Natural killer cell treated with Interleukin-12 subunit alpha and Interleukin-12 subunit beta and Interleukin-15 and Interleukin-18, amount 100 ng/mL, for 72 hours (primary cell): ENCODE data around the gene MAP3K20. TPM values are rescaled to one million over a fixed set of nuclear protein-coding genes. Genes with fewer than 3 reads are reported as not detected.
"Not testable (repeated sequence)": the region's sequence is repeated elsewhere in the genome, so short reads cannot be mapped to it uniquely, and the experiment has no call there.

Source experiments
- ATAC-seq, 2 donors: fragments of 150-1000 bp; cut with Tn5 transposase in 1 of 2; sonication (Bioruptor Pico), chemical (Tn5 transposase) in 1 of 2; 2 replicates each; pipeline ENCODE4 v1.10.0; 2021
- DNase-seq: peaks from one replicate; pipeline ENCODE4 v3.0.0; 2022; ENCODE audit warnings: low spot score
- H3K27ac Mint-ChIP-seq, 2 donors: 1 replicate in 1 of 2; 2 replicates in 1 of 2; pipeline ENCODE4 v1.8.0; 2022; ENCODE audit warnings: mixed read lengths in 2 of 2, mild to moderate bottlenecking in 1 of 2, moderate library complexity in 1 of 2
- H3K27me3 Mint-ChIP-seq, 2 donors: 1 replicate in 1 of 2; 2 replicates in 1 of 2; pipeline ENCODE4 v1.8.0; 2022; ENCODE audit warnings: mixed read lengths in 2 of 2
- H3K36me3 Mint-ChIP-seq: one replicate; pipeline ENCODE4 v1.8.0; 2022; ENCODE audit warnings: mixed read lengths
- H3K4me1 Mint-ChIP-seq, 2 donors: 1 replicate in 1 of 2; 2 replicates in 1 of 2; pipeline ENCODE4 v1.8.0; 2022; ENCODE audit warnings: low read depth in 2 of 2, mixed read lengths in 2 of 2, mild to moderate bottlenecking in 1 of 2
- H3K4me3 Mint-ChIP-seq: one replicate; pipeline ENCODE4 v1.8.0; 2022; ENCODE audit warnings: mixed read lengths
- H3K9me3 Mint-ChIP-seq: 2 replicates; pipeline ENCODE4 v1.8.0; 2022; ENCODE audit warnings: mixed read lengths
- total RNA-seq, 2 donors: library from RNA; stranded (reverse); gene quantifications; one replicate each; pipeline ENCODE4 v1.2.3, GENCODE V29; 2022

Gene MAP3K20
- total RNA-seq, 2 donors from 2014 or later: 30.1 to 76.8 TPM

- Mint-ChIP-seq H3K4me3 (no peak overlapping the region), H3K9me3 (no peaks in the 10 kb centered on the region), H3K36me3 (peaks cover 14% of the 10 kb centered on the region), H3K27me3 (no peaks in the 10 kb centered on the region), H3K4me1 (peaks cover 6 to 7% of the 10 kb centered on the region in 2 donors), H3K27ac (no peak overlapping the region)
- ATAC-seq (no peak), DNase-seq (no peak)
Observed at GRCh38 chr2:173086518-173087213, 11.0 kb downstream of the MAP3K20 start.

DNA sequence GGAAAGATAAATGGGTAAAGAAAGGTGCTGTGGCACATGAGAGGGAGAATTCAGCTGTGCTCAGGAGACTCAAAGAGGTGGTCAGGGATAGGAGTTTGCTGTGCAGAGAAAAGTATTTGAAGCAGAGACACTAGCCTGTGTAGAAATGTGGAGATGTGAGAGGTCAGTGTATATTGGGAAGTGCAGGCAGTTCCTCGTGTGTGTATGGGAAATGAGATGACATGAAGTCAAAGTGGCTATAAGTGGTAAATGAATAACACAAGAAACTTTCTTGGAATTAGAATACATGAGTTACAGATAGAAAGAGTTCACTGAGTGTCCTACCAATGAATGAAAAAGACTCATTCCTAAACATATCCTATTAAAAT lies 11.6 kb downstream of the MAP3K20 start:
- peaks cover 14% of the 10 kb centered on the region for H3K36me3 Mint-ChIP-seq
- H3K9me3 Mint-ChIP-seq: no peaks in the 10 kb centered on the region

DNA sequence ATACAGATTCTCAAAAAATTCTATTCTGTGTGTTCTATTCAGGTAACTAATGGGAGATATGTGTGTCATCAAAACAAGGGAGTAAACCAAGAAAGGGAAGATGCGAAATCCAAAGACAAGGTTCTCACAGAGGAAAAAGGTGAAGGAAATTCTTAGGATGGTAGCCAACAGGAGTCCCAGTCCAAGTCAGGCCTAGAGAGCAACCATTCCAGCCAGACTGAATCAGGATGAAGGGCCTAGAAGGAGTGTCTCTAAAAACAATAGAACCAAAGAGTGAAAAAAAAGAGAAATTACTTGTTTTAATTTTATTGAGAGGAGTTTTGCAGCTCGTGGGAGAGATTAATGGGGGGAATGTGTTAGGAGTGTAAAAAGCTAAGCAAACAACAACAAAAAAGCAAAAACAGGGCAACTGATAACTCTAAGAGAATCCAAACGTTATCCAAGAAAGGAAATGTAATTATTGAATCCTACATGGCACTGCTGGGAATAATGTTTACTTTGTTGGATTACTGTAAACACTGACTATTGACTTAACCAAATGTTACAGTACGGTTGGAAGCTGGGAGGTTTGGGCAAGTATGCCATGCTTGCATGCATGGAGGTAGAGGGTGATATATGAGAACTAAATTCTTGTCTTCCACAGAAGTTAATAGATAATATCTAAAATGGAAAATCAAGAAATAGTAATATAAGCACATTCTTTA lies 12.3 kb downstream of the MAP3K20 start:
- no peaks in the 10 kb centered on the region for H3K27me3 Mint-ChIP-seq
- ATAC-seq (no peak), DNase-seq (no peak)
- H3K27ac Mint-ChIP-seq: no peak overlapping the region
- H3K4me3 Mint-ChIP-seq: no peak overlapping the region
- H3K9me3 Mint-ChIP-seq: no peaks in the 10 kb centered on the region
- peaks cover 2 to 6% of the 10 kb centered on the region in 2 donors for H3K4me1 Mint-ChIP-seq
- H3K36me3 Mint-ChIP-seq: peaks cover 7% of the 10 kb centered on the region

More for the DNA sequence above, 11.6 kb downstream of the MAP3K20 start:
- Mint-ChIP-seq H3K4me3 (no peak overlapping the region), H3K27ac (no peak overlapping the region), H3K27me3 (no peaks in the 10 kb centered on the region), H3K4me1 (peaks cover 6% of the 10 kb centered on the region in 2 donors)
- no peak for ATAC-seq
- no peak for DNase-seq

DNA sequence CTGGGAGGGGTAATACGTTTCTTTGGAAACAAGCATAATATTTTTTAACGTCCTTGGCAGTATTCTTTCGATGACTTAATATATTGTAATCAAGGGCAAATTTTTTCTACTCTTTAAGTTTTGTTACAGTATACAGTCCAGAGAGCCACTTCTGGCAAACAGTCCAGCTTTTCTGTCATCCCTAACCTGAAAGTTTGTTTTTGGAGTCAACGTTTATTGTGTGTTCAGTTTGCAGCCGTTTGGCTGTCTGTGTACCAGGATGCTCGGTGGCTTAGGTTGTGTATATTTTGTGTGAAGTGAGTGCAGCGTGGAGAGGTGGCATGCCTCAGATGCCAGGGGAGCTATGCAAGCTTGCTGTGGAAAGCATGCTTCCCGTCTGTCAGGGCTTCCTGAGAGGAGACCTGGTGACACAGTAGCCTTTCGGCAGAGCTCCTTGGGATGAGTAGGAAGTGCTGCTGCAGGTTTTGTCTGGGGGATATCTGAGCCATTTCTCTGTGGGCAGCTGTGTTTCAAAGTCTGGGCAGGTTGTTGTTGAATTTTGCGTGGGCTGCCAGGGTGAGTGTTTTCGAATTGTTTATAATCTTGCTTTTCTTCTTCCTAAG lies 14.7 kb downstream of the MAP3K20 start:
- Mint-ChIP-seq H3K36me3 (peaks cover 7% of the 10 kb centered on the region), H3K27ac (peak overlapping the region in 1 of 2 donors; percentile 32), H3K9me3 (no peaks in the 10 kb centered on the region), H3K4me3 (no peak overlapping the region), H3K27me3 (no peaks in the 10 kb centered on the region), H3K4me1 (peaks cover 2 to 6% of the 10 kb centered on the region in 2 donors)
- ATAC-seq (no peak), DNase-seq (no peak)

DNA sequence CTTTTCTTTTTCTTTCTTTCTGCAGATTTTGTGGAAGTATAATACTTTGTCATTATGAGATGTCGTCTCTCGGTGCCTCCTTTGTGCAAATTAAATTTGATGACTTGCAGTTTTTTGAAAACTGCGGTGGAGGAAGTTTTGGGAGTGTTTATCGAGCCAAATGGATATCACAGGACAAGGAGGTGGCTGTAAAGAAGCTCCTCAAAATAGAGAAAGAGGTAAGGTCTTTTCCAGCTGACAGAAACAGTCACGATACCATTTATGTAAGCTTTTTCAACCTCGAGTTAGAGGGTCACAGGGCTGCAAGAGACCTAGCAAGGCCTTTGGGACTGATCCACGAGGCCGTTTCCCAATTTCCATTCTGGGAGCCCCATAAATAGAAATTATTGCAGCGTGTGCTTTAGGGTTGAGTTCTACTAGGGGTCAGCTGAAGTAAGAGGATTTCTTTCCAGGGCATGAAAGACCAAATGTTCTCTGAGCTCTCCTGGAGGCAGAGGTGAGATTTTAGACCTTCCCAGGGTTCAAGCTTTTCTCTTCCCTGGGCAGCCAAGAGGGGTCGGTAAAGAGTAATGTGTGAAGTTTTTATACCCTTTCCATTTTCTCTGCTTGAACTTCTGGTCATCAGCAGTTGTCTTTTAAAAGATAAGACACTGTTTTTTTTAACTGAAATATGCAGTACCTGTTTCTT lies 15.5 kb downstream of the MAP3K20 start:
- peaks cover 7% of the 10 kb centered on the region for H3K36me3 Mint-ChIP-seq

DNA sequence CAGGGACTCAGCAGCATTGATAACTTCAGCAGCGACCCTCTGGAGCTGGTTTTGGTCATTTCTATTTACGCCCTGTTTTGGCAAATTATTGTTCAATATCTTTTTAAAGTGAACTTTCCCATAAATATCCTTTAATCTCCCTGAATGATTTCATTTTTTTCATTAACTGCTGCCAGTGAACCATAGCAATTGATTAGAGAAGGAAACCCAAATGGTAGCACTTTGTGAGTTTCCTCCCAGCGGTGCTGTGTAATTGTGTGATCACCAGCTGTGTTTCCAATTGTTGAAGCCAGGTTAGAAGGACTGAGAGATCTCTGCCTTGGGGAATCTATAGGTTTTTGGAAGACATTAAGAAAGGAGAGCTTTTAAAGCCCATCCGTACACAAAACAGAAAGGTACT lies 16.3 kb downstream of the MAP3K20 start:
- DNase-seq: no peak
- Mint-ChIP-seq H3K27ac (no peak overlapping the region), H3K4me1 (peaks cover 2 to 6% of the 10 kb centered on the region in 2 donors), H3K9me3 (no peaks in the 10 kb centered on the region), H3K4me3 (no peak overlapping the region), H3K36me3 (peaks cover 7% of the 10 kb centered on the region), H3K27me3 (no peaks in the 10 kb centered on the region)
- ATAC-seq: no peak

More for the DNA sequence above, 15.5 kb downstream of the MAP3K20 start:
- Mint-ChIP-seq H3K4me1 (peaks cover 2 to 6% of the 10 kb centered on the region in 2 donors), H3K9me3 (no peaks in the 10 kb centered on the region), H3K27ac (peak overlapping the region in 1 of 2 donors; percentile 32), H3K27me3 (no peaks in the 10 kb centered on the region), H3K4me3 (no peak overlapping the region)
- DNase-seq: no peak
- ATAC-seq: no peak

DNA sequence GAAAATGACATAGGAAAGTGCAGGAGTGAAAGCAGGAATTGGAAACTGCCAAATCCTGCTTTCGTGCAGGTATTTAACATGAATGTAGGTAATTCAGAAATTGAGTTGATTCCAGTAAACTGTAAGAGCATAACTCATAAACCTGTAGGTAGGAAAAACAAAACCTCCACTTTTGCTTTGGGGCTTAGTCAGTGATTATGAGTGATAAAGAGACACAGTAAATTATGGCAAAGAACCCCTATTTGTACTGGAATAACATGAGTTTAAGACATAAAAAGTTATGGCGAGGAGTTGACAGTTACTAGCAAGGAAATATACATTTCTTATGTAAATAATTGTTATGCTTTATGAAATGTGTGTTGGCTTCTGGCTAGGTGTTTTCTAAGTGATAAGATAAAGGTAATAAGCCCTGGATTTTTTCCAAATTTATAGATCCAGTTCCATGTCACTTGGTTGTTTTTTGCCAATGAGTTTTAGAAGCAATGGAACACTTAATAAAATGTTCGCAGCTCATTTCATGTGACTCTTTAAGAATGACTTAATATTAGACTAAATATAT lies 17.3 kb downstream of the MAP3K20 start:
- no peak overlapping the region for H3K4me3 Mint-ChIP-seq
- H3K4me1 Mint-ChIP-seq: peaks cover 2 to 6% of the 10 kb centered on the region in 2 donors
- H3K27me3 Mint-ChIP-seq: no peaks in the 10 kb centered on the region
- no peak for ATAC-seq
- DNase-seq: no peak
- H3K36me3 Mint-ChIP-seq: peaks cover 7% of the 10 kb centered on the region
- no peak overlapping the region for H3K27ac Mint-ChIP-seq
- H3K9me3 Mint-ChIP-seq: no peaks in the 10 kb centered on the region

- H3K4me1 Mint-ChIP-seq, H3K27ac Mint-ChIP-seq, H3K9me3 Mint-ChIP-seq, H3K36me3 Mint-ChIP-seq, H3K4me3 Mint-ChIP-seq, ATAC-seq, H3K27me3 Mint-ChIP-seq, DNase-seq: not testable (repeated sequence)
Observed at GRCh38 chr2:173093617-173094016, 18.0 kb downstream of the MAP3K20 start.

DNA sequence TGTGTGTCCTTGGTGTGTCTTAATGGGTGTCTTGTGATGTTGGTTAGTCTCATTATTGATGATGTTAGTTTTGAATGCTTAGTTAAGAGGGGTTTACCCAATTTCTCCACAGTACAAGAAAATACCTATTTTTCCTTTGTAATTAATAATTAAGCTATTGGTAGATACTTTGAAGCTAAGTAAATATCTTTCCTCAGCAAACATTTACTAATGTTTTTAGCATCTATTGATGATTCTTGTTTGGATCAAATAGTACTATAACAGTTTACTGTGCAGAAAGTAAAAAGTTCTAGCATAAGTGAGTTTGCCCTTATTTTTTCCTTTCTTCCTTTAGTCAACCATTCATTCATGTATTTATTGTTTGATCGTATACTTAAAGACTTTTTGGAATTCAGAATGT lies 19.1 kb downstream of the MAP3K20 start:
- Mint-ChIP-seq H3K4me3 (no peak overlapping the region), H3K27ac (peak overlapping the region in 1 of 2 donors; percentile 52), H3K9me3 (peaks cover 3% of the 10 kb centered on the region), H3K36me3 (peaks cover 14% of the 10 kb centered on the region), H3K27me3 (no peaks in the 10 kb centered on the region), H3K4me1 (peaks cover 10 to 13% of the 10 kb centered on the region in 2 donors)
- no peak for DNase-seq
- ATAC-seq: no peak

DNA sequence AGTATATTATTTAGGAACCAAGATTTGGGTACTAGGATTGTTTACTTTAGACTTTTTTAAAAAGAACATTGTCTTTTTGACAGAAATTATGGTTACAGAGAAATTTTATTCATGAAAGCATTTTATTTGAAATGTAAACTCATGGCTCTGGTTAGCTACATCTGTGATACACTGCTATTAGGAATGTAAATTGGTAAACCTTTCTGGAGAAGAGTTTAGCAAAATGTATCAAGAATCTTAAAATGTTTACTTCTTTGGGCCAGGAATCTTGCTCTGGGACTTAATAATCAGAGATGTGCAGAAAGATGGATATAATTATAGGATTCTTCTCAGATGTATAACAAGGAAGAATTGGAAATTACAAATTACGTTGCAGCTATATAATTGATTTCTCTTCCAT lies 19.7 kb downstream of the MAP3K20 start:
- H3K4me3 Mint-ChIP-seq: no peak overlapping the region
- peak overlapping the region in 1 of 2 donors; percentile 45 for H3K27ac Mint-ChIP-seq
- H3K36me3 Mint-ChIP-seq: peaks cover 13% of the 10 kb centered on the region
- no peaks in the 10 kb centered on the region for H3K27me3 Mint-ChIP-seq
- peaks cover 15 to 17% of the 10 kb centered on the region in 2 donors for H3K4me1 Mint-ChIP-seq
- ATAC-seq: no peak
- DNase-seq: no peak
- H3K9me3 Mint-ChIP-seq: peaks cover 3% of the 10 kb centered on the region

GRCh38 chr2:173099271-173099670 lies 23.6 kb downstream of the MAP3K20 start:
- H3K36me3 Mint-ChIP-seq: peaks cover 11% of the 10 kb centered on the region
- H3K4me3 Mint-ChIP-seq: peak overlapping the region; percentile 82
- peak overlapping the region; percentile 90 to 94 for H3K27ac Mint-ChIP-seq
- no peaks in the 10 kb centered on the region for H3K27me3 Mint-ChIP-seq
- DNase-seq (no peak), ATAC-seq (no peak)
- H3K4me1 Mint-ChIP-seq: peaks cover 37 to 41% of the 10 kb centered on the region in 2 donors
- H3K9me3 Mint-ChIP-seq: peaks cover 3% of the 10 kb centered on the region

- Mint-ChIP-seq H3K36me3 (peaks cover 13% of the 10 kb centered on the region), H3K27ac (peak overlapping the region; percentile 90 to 94), H3K9me3 (peaks cover 3% of the 10 kb centered on the region), H3K4me1 (peaks cover 41 to 44% of the 10 kb centered on the region in 2 donors), H3K4me3 (peak overlapping the region; percentile 82), H3K27me3 (no peaks in the 10 kb centered on the region)
- peak; percentile 77 to 83 for ATAC-seq
- no peak for DNase-seq
Observed at GRCh38 chr2:173099804-173100203, 24.2 kb downstream of the MAP3K20 start.

DNA sequence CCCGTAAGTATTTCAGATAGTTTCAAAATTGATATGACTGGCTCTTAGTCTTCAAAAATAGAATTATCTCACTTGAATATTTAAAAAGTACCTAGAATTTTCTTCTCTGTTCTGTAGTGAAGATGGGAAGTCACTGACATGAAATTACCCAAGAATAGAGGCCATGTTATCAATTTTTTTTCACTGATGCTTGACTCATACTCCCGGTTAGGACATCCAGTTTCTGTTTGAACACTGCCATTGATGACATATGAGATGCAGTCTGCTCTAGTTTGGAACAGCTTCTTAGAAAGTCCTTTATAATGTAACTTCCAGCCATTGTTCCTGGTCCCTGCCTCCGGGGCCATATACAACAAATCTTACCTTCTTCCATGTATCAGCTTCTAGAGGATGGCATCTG lies 26.0 kb downstream of the MAP3K20 start:
- Mint-ChIP-seq H3K9me3 (peaks cover 7% of the 10 kb centered on the region), H3K4me1 (peaks cover 52 to 59% of the 10 kb centered on the region in 2 donors), H3K36me3 (peaks cover 20% of the 10 kb centered on the region), H3K27ac (peak overlapping the region; percentile 90 to 94), H3K27me3 (no peaks in the 10 kb centered on the region), H3K4me3 (peak overlapping the region; percentile 55)
- ATAC-seq (peak; percentile 83 to 93), DNase-seq (peak; percentile 66)
